RWPE1 (cell line): ENCODE measurements around the gene PRKN.

Experiments
- CTCF ChIA-PET: fragments of 350-600 bp; sonication (Branson Sonifier 250); formaldehyde crosslinking; extraction: SDS; loops from one replicate; lab custom pipeline; 2021; lab: Yijun Ruan, JAX
- POLR2A ChIA-PET: fragments of 400-600 bp; formaldehyde crosslinking; extraction: SDS; loops from one replicate; lab custom pipeline; 2020; ENCODE audit warnings: antibody characterized with exemption; ENCODE audit not compliant: low non-redundant PET; lab: Yijun Ruan, JAX
- DNase-seq: peaks from one replicate; pipeline ENCODE4 v3.0.0; 2012; ENCODE audit warnings: low spot score
- H3K27ac ChIP-seq: fragments of 450-650 bp; 2 replicates; pipeline ENCODE4 v1.5.1; 2017
- CTCF ChIP-seq: fragments of 450-650 bp; conservative IDR thresholded peaks from 2 replicates; pipeline ENCODE4 v1.5.1; 2017; ENCODE audit warnings: low read depth, mild to moderate bottlenecking

Gene PRKN

DNA sequence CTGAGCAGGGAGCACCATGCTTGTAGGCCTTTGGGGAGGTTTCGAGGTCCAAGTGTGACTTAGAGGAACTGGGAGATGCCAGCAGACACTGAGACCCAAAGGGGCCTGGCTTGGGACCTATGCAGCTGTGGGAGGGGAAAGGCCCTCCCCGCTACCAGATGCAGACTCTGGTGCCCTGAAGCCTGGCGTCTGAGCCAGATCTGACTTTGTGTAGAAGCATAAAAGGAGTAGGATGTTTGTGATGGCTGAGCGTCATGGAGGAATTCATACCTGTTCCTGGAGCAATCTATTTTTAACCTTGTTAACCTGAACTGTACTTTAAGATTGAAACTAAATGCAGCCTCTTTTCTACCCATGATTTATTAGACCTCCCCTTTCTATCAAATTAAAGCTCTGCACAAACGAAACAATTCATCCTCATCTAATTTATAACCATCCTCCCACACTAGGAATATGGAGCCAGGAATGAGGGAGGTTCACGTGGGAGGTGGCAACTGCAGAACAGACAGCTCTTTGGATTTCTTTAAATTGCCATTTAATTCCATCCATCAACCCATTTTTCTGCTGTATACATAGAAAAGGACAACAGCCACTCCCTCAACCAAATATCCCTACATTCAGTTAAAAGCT is 1281.2 kb downstream of the PRKN start:
- ChIA-PET POLR2A (no interaction called here), CTCF (no interaction called here)
- no peak for DNase-seq
- no peak overlapping the region for H3K27ac ChIP-seq
- TF ChIP-seq CTCF = no peak

- no peak overlapping the region for H3K27ac ChIP-seq
- ChIA-PET CTCF (no interaction called here), POLR2A (no interaction called here)
- DNase-seq = no peak
- no peak for TF ChIP-seq CTCF
These were observed 1282.4 kb downstream of the PRKN start for GRCh38 chr6:161445021-161445799.

- POLR2A ChIA-PET = no interaction called here
- H3K27ac ChIP-seq = no peak overlapping the region
- CTCF ChIA-PET = no interaction called here
- TF ChIP-seq CTCF = no peak
- no peak for DNase-seq
These were observed 1283.1 kb downstream of the PRKN start for GRCh38 chr6:161444464-161444863.

GRCh38 chr6:161443848-161444247 is 1283.7 kb downstream of the PRKN start:
- TF ChIP-seq CTCF = no peak
- CTCF ChIA-PET = no interaction called here
- POLR2A ChIA-PET = no interaction called here
- H3K27ac ChIP-seq = no peak overlapping the region
- DNase-seq = no peak

- ChIA-PET POLR2A (no interaction called here), CTCF (interaction anchor here (0.6 kb wide), 1 partner anchor 16 kb away, joined by 3 read pairs; no protein-coding TSS in a partner anchor)
- TF ChIP-seq CTCF = no peak
- H3K27ac ChIP-seq = no peak overlapping the region
- no peak for DNase-seq
These were observed 1285.1 kb downstream of the PRKN start for GRCh38 chr6:161442420-161442819.

DNA sequence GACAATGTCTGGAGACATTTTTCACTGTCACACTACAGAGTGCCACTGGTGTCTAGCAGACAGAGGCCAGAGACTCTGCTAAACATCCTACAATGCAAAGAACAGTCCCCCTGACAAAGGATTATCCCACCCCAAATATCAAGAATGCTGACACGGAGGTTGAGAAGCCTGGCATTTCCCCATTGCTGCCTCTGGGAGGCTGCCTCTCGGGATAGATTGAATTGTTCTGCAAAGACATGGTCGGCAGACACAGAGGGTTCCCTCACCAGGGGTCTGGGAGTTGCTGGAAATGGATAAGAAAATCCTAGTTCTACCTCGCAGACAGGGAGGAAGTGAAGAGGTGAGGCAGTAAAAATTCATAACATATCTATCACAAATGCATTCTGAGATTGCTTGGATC is 1287.3 kb downstream of the PRKN start:
- ChIA-PET CTCF (no interaction called here), POLR2A (no interaction called here)
- H3K27ac ChIP-seq = no peak overlapping the region
- no peak for DNase-seq
- no peak for TF ChIP-seq CTCF
